ENCODE measurements around the gene STK24. TPM values are rescaled to one million over a fixed set of nuclear protein-coding genes. Genes with fewer than 3 reads are reported as not detected.

Gene STK24
- total RNA-seq, 1 donor from 2014 or later, result 139 TPM

- Mint-ChIP-seq H3K4me1 (ENCODE audit: low read depth) (peaks cover 83% of the 10 kb centered on the region), H3K4me3 (peak overlapping the region; percentile 68), H3K36me3 (ENCODE audit: low read depth) (peaks cover 24% of the 10 kb centered on the region), H3K27ac (peak overlapping the region; percentile 74), H3K9me3 (no peaks in the 10 kb centered on the region), H3K27me3 (ENCODE audit: insufficient read depth) (no peaks in the 10 kb centered on the region)
- intact Hi-C loops (cut with micrococcal nuclease), result loop anchor here (1.0 to 2.0 kb wide), 3 partner anchors 8 to 32 kb away; no protein-coding TSS in a partner anchor
- no peak for DNase-seq (ENCODE audit: low spot score)
Measured at GRCh38 chr13:98542568-98543377, 34.1 kb downstream of the STK24 start.

GRCh38 chr13:98541701-98542203, 35.2 kb downstream of the STK24 start:
- Mint-ChIP-seq H3K36me3 (ENCODE audit: low read depth) (peaks cover 24% of the 10 kb centered on the region), H3K4me1 (ENCODE audit: low read depth) (peaks cover 82% of the 10 kb centered on the region), H3K27me3 (ENCODE audit: insufficient read depth) (no peaks in the 10 kb centered on the region), H3K9me3 (no peaks in the 10 kb centered on the region), H3K27ac (peak overlapping the region; percentile 23), H3K4me3 (peak overlapping the region; percentile 7)
- DNase-seq (ENCODE audit: low spot score), result no peak
- intact Hi-C loops (cut with micrococcal nuclease), result loop anchor here (1.0 to 2.0 kb wide), 3 partner anchors 9 to 33 kb away; no protein-coding TSS in a partner anchor

- Mint-ChIP-seq H3K36me3 (ENCODE audit: low read depth) (peaks cover 24% of the 10 kb centered on the region), H3K27ac (no peak overlapping the region)
Measured at GRCh38 chr13:98541191-98541590, 35.7 kb downstream of the STK24 start.

GRCh38 chr13:98540476-98540875, 36.4 kb downstream of the STK24 start:
- H3K4me3 Mint-ChIP-seq, result no peak overlapping the region
- peaks cover 84% of the 10 kb centered on the region for H3K4me1 Mint-ChIP-seq (ENCODE audit: low read depth)
- no peaks in the 10 kb centered on the region for H3K27me3 Mint-ChIP-seq (ENCODE audit: insufficient read depth)
- peak overlapping the region; percentile 18 for H3K27ac Mint-ChIP-seq
- no peak for DNase-seq (ENCODE audit: low spot score)
- peaks cover 24% of the 10 kb centered on the region for H3K36me3 Mint-ChIP-seq (ENCODE audit: low read depth)
- intact Hi-C loops (cut with micrococcal nuclease), result no loop called here
- no peaks in the 10 kb centered on the region for H3K9me3 Mint-ChIP-seq

More at GRCh38 chr13:98541191-98541590, 35.7 kb downstream of the STK24 start:
- H3K4me3 Mint-ChIP-seq, result no peak overlapping the region
- no peaks in the 10 kb centered on the region for H3K9me3 Mint-ChIP-seq
- intact Hi-C loops (cut with micrococcal nuclease), result no loop called here
- no peaks in the 10 kb centered on the region for H3K27me3 Mint-ChIP-seq (ENCODE audit: insufficient read depth)
- DNase-seq (ENCODE audit: low spot score), result no peak
- H3K4me1 Mint-ChIP-seq (ENCODE audit: low read depth), result peaks cover 82% of the 10 kb centered on the region

GRCh38 chr13:98539666-98540065, 37.2 kb downstream of the STK24 start:
- Mint-ChIP-seq H3K36me3 (ENCODE audit: low read depth) (peaks cover 25% of the 10 kb centered on the region), H3K27me3 (ENCODE audit: insufficient read depth) (no peaks in the 10 kb centered on the region), H3K9me3 (no peaks in the 10 kb centered on the region), H3K27ac (no peak overlapping the region), H3K4me3 (no peak overlapping the region), H3K4me1 (ENCODE audit: low read depth) (peaks cover 83% of the 10 kb centered on the region)
- intact Hi-C loops (cut with micrococcal nuclease), result no loop called here
- DNase-seq (ENCODE audit: low spot score), result no peak

GRCh38 chr13:98538876-98539275, 38.0 kb downstream of the STK24 start:
- Mint-ChIP-seq H3K9me3 (no peaks in the 10 kb centered on the region), H3K27ac (peak overlapping the region; percentile 64), H3K27me3 (ENCODE audit: insufficient read depth) (no peaks in the 10 kb centered on the region), H3K4me3 (no peak overlapping the region), H3K4me1 (ENCODE audit: low read depth) (peaks cover 86% of the 10 kb centered on the region), H3K36me3 (ENCODE audit: low read depth) (peaks cover 28% of the 10 kb centered on the region)
- no peak for DNase-seq (ENCODE audit: low spot score)
- intact Hi-C loops (cut with micrococcal nuclease), result no loop called here

- Mint-ChIP-seq H3K27me3 (ENCODE audit: insufficient read depth) (no peaks in the 10 kb centered on the region), H3K36me3 (ENCODE audit: low read depth) (peaks cover 24% of the 10 kb centered on the region), H3K9me3 (no peaks in the 10 kb centered on the region), H3K27ac (no peak overlapping the region), H3K4me1 (ENCODE audit: low read depth) (peaks cover 81% of the 10 kb centered on the region), H3K4me3 (no peak overlapping the region)
- no peak for DNase-seq (ENCODE audit: low spot score)
- intact Hi-C loops (cut with micrococcal nuclease), result no loop called here
Measured at GRCh38 chr13:98537740-98538139, 39.2 kb downstream of the STK24 start.

GRCh38 chr13:98537306-98537705, 39.6 kb downstream of the STK24 start:
- Mint-ChIP-seq H3K9me3 (no peaks in the 10 kb centered on the region), H3K27ac (no peak overlapping the region), H3K4me1 (ENCODE audit: low read depth) (peaks cover 81% of the 10 kb centered on the region), H3K27me3 (ENCODE audit: insufficient read depth) (no peaks in the 10 kb centered on the region), H3K4me3 (no peak overlapping the region), H3K36me3 (ENCODE audit: low read depth) (peaks cover 24% of the 10 kb centered on the region)
- no peak for DNase-seq (ENCODE audit: low spot score)
- intact Hi-C loops (cut with micrococcal nuclease), result no loop called here

GRCh38 chr13:98536729-98537128, 40.2 kb downstream of the STK24 start:
- Mint-ChIP-seq H3K4me3 (no peak overlapping the region), H3K27me3 (ENCODE audit: insufficient read depth) (no peaks in the 10 kb centered on the region), H3K4me1 (ENCODE audit: low read depth) (peaks cover 81% of the 10 kb centered on the region), H3K27ac (peak overlapping the region; percentile 44), H3K9me3 (no peaks in the 10 kb centered on the region), H3K36me3 (ENCODE audit: low read depth) (peaks cover 20% of the 10 kb centered on the region)
- no peak for DNase-seq (ENCODE audit: low spot score)
- intact Hi-C loops (cut with micrococcal nuclease), result no loop called here

GRCh38 chr13:98535501-98536354, 41.2 kb downstream of the STK24 start:
- Mint-ChIP-seq H3K36me3 (ENCODE audit: low read depth) (peaks cover 17% of the 10 kb centered on the region), H3K27ac (peak overlapping the region; percentile 13), H3K4me1 (ENCODE audit: low read depth) (peaks cover 82% of the 10 kb centered on the region), H3K4me3 (no peak overlapping the region), H3K27me3 (ENCODE audit: insufficient read depth) (no peaks in the 10 kb centered on the region), H3K9me3 (no peaks in the 10 kb centered on the region)
- intact Hi-C loops (cut with micrococcal nuclease), result no loop called here
- no peak for DNase-seq (ENCODE audit: low spot score)

GRCh38 chr13:98534821-98535220, 42.1 kb downstream of the STK24 start:
- Mint-ChIP-seq H3K36me3 (ENCODE audit: low read depth) (peaks cover 17% of the 10 kb centered on the region), H3K9me3 (no peaks in the 10 kb centered on the region), H3K27me3 (ENCODE audit: insufficient read depth) (no peaks in the 10 kb centered on the region), H3K4me1 (ENCODE audit: low read depth) (peaks cover 84% of the 10 kb centered on the region), H3K4me3 (no peak overlapping the region), H3K27ac (no peak overlapping the region)
- intact Hi-C loops (cut with micrococcal nuclease), result no loop called here
- DNase-seq (ENCODE audit: low spot score), result no peak

GRCh38 chr13:98533912-98534311, 43.0 kb downstream of the STK24 start:
- Mint-ChIP-seq H3K36me3 (ENCODE audit: low read depth) (peaks cover 16% of the 10 kb centered on the region), H3K4me1 (ENCODE audit: low read depth) (peaks cover 84% of the 10 kb centered on the region), H3K27ac (no peak overlapping the region), H3K27me3 (ENCODE audit: insufficient read depth) (no peaks in the 10 kb centered on the region), H3K9me3 (no peaks in the 10 kb centered on the region), H3K4me3 (no peak overlapping the region)
- no peak for DNase-seq (ENCODE audit: low spot score)
- intact Hi-C loops (cut with micrococcal nuclease), result no loop called here

- H3K9me3 Mint-ChIP-seq, result no peaks in the 10 kb centered on the region
- peak overlapping the region; percentile 34 for H3K27ac Mint-ChIP-seq
- H3K36me3 Mint-ChIP-seq (ENCODE audit: low read depth), result peaks cover 15% of the 10 kb centered on the region
- intact Hi-C loops (cut with micrococcal nuclease), result no loop called here
- no peak for DNase-seq (ENCODE audit: low spot score)
- H3K4me3 Mint-ChIP-seq, result no peak overlapping the region
- no peaks in the 10 kb centered on the region for H3K27me3 Mint-ChIP-seq (ENCODE audit: insufficient read depth)
- peaks cover 85% of the 10 kb centered on the region for H3K4me1 Mint-ChIP-seq (ENCODE audit: low read depth)
Measured at GRCh38 chr13:98532254-98532653, 44.7 kb downstream of the STK24 start.
